Retinal pigment epithelial cell (primary cell): ENCODE results near the gene USP24.

Source experiments
- DNase-seq: peaks from one replicate; pipeline ENCODE4 v3.0.0-alpha.2; 2010; ENCODE audit warnings: low read depth
- H3K4me3 ChIP-seq: 2 replicates; pipeline ENCODE4 v1.5.1; 2011; ENCODE audit warnings: mild to moderate bottlenecking, low read length, control low read depth, moderate library complexity
- TF ChIP-seq, protein P1 (sequence below): conservative IDR thresholded peaks from 2 replicates; pipeline ENCODE4 v1.5.1; 2011; ENCODE audit warnings: low read depth, low read length, control low read depth, inconsistent platforms

Gene USP24

DNA sequence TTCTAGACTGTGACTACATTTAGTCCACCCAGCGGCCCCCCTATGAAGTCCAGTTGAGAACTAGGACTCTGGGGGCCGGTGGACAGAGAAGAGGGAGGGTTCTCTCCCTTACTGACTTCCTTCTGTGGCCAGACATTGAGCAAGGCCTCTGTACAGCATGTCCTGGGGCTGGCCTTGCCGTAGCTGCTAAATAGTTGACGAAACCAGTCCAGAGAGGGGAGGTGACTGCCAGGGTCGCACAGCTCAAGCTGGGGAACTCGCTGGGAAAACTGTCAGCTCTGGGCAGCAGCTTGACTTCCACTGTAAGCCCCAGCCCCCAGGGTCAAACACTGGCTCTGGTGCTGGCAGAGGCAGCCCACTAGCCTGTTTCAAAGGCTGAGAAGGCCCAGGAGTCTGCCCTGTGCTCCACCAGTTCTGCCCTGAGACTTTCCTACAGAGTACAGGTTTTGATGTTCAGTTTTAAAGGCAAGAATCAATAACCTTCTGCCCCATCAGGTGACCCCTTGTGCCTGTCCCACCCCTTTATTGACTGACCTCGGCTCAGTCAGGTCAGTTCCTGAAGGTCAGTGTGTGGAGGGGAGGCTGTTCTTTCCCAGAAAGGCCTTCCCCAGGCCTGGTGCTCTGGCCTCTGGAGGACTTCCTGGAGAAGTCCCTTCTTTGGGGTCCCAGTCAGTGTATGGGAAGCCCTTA, 161.8 kb downstream of the USP24 start:
- H3K4me3 ChIP-seq, result no peak overlapping the region
- TF ChIP-seq, protein P1, sequence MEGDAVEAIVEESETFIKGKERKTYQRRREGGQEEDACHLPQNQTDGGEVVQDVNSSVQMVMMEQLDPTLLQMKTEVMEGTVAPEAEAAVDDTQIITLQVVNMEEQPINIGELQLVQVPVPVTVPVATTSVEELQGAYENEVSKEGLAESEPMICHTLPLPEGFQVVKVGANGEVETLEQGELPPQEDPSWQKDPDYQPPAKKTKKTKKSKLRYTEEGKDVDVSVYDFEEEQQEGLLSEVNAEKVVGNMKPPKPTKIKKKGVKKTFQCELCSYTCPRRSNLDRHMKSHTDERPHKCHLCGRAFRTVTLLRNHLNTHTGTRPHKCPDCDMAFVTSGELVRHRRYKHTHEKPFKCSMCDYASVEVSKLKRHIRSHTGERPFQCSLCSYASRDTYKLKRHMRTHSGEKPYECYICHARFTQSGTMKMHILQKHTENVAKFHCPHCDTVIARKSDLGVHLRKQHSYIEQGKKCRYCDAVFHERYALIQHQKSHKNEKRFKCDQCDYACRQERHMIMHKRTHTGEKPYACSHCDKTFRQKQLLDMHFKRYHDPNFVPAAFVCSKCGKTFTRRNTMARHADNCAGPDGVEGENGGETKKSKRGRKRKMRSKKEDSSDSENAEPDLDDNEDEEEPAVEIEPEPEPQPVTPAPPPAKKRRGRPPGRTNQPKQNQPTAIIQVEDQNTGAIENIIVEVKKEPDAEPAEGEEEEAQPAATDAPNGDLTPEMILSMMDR, result no peak
- DNase-seq, result no peak

GRCh38 chr1:55052221-55053142, 162.7 kb downstream of the USP24 start:
- no peak overlapping the region for H3K4me3 ChIP-seq
- DNase-seq, result no peak
- TF ChIP-seq, protein P1, result no peak

GRCh38 chr1:55051621-55052020, 163.5 kb downstream of the USP24 start:
- no peak for DNase-seq
- TF ChIP-seq, protein P1, result no peak
- no peak overlapping the region for H3K4me3 ChIP-seq

GRCh38 chr1:55051169-55051568, 164.0 kb downstream of the USP24 start:
- TF ChIP-seq, protein P1, result no peak
- H3K4me3 ChIP-seq, result no peak overlapping the region
- no peak for DNase-seq

DNA sequence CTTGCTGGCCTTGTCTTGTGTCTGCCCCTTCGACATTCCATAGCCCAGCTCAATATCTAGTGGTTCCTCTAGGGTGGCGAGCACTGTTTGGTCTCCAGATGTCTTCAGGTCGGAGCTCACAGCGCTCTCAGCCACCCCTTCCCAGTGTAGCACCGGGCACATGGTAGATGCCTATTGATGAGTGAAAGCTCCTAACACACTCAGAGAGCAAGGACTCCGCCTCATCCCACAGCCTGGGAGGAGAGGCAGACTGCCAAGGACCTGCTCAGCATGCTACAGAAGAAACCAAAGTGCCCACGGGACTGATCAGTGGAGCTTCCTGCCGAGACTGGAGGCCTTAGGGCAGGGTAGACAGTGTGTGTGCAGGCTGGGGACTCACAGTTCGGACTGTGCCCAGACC, 164.9 kb downstream of the USP24 start:
- no peak for DNase-seq
- TF ChIP-seq, protein P1, result no peak
- H3K4me3 ChIP-seq, result no peak overlapping the region

DNA sequence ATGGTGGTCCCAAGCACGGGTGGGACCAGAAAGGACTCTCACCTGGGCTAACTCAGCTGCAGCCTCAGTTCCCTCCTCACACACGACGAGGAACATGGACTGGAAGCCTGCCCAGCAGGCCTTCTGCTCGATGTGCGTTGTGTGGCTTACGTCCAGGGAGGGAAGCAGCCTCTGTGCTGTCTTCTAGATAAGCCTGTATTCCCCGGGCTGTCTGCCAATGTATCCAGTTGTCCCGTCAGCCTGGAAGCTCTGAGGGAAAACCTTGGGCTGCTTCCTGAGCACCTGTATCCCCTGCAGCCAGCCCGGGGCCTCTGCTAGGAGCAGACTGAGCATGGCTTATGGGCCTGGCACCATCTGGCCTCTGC, 165.3 kb downstream of the USP24 start:
- H3K4me3 ChIP-seq, result no peak overlapping the region
- TF ChIP-seq, protein P1, result no peak
- no peak for DNase-seq
